Spleen (tissue), 7 donors: Measurements from ENCODE around the gene SELENOF.

ENCODE experiments used
- POLR2A ChIP-seq, 3 donors: fragments of 450-650 bp; IDR thresholded peaks; one replicate each; pipeline ENCODE4 v1.5.1; 2017; ENCODE audit warnings: antibody characterized with exemption in 3 of 3, mild to moderate bottlenecking in 1 of 3
- POLR2AphosphoS5 ChIP-seq, 3 donors: sonication (generic); formaldehyde crosslinking; IDR thresholded peaks; one replicate each; pipeline ENCODE4 v1.5.1; 2017; ENCODE audit warnings: antibody characterized with exemption in 3 of 3
- TF ChIP-seq, protein P1 (sequence below), 11 experiments: fragments of 200-600 bp in 7 of 11; fragments of 450-650 bp in 4 of 11; sonication (generic) in 4 of 11; IDR thresholded peaks in 8 of 11; conservative IDR thresholded peaks in 3 of 11; 1 replicate in 7 of 11; 2 replicates in 4 of 11; pipeline versions ENCODE4 v1.4.0 to v1.8.0; 2016 to 2021; ENCODE audit warnings: antibody characterized with exemption in 11 of 11, inconsistent platforms in 4 of 11, mild to moderate bottlenecking in 1 of 11
- donor health status: DM: no; HTN: no; CAD: no; lungs with moderate emphysema.
- donor health status: DM: no; HTN: no; CAD: no.
- donor health status: DM: no; HTN: no; CAD: no.

DNA sequence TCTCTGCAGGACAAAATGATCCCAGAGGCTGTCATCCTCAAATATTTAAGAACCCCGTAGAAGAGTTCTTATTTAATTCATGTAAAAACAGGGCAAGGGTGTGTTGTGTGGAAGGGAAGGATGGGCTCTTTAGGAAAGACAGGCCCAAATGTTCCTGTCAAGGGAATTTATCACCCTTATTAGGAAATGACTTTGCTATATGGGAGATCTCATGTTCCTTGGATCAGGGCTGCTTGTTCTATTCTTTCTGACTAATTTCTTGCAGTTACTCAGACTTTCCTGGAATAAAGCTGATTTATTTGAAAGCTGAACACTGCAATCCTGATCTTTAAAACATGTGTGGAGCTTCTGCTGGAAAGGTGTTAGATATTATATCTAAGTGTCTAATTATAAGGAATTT is 72.8 kb downstream of the SELENOF start:
- TF ChIP-seq, protein P1, sequence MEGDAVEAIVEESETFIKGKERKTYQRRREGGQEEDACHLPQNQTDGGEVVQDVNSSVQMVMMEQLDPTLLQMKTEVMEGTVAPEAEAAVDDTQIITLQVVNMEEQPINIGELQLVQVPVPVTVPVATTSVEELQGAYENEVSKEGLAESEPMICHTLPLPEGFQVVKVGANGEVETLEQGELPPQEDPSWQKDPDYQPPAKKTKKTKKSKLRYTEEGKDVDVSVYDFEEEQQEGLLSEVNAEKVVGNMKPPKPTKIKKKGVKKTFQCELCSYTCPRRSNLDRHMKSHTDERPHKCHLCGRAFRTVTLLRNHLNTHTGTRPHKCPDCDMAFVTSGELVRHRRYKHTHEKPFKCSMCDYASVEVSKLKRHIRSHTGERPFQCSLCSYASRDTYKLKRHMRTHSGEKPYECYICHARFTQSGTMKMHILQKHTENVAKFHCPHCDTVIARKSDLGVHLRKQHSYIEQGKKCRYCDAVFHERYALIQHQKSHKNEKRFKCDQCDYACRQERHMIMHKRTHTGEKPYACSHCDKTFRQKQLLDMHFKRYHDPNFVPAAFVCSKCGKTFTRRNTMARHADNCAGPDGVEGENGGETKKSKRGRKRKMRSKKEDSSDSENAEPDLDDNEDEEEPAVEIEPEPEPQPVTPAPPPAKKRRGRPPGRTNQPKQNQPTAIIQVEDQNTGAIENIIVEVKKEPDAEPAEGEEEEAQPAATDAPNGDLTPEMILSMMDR (IDR thresholded peaks at IDR 0.05 in 8 of 11, conservative IDR thresholded peaks at IDR 0.05 in 3 of 11) = no peak
- TF ChIP-seq POLR2A (IDR thresholded peaks at IDR 0.05) (no peak), POLR2AphosphoS5 (IDR thresholded peaks at IDR 0.05) (no peak)
